PC-3 (cell line): ENCODE results near the gene CTXND2. TPM values are rescaled to one million over a fixed set of nuclear protein-coding genes. Genes with fewer than 3 reads are reported as not detected.

Experiments
- ATAC-seq: fragments of 200-7000 bp; cut with Tn5 transposase; 2 replicates; pipeline ENCODE4 v1.9.1; 2020; ENCODE audit warnings: mild to moderate bottlenecking, moderate library complexity
- BruUV-seq: library from RNA; stranded (reverse); fragments of 400-500 nt; replicated peaks from 2 replicates; lab custom pipeline; 2021; lab: Mats Ljungman, UMichigan
- CTCF ChIA-PET: fragments of 300-600 bp; sonication (Branson Sonifier 250); formaldehyde crosslinking; loops from one replicate; lab custom pipeline; 2022; ENCODE audit warnings: antibody characterized with exemption; lab: Charles Lee
- POLR2A ChIA-PET: fragments of 300-600 bp; sonication (Branson Sonifier 250); formaldehyde crosslinking; loops from one replicate; lab custom pipeline; 2022; ENCODE audit warnings: antibody characterized with exemption; ENCODE audit not compliant: unreplicated experiment; lab: Charles Lee
- DNase-seq: peaks from one replicate; pipeline ENCODE4 v3.0.0-alpha.2; 2015
- H2AFZ ChIP-seq: fragments of 300-600 bp; sonication (generic); 2 replicates; pipeline ENCODE4 v1.6.0; 2016; ENCODE audit warnings: antibody characterized with exemption, low read length
- H3F3A ChIP-seq: fragments of 300-600 bp; sonication (generic); one replicate; pipeline ENCODE4 v1.6.0; 2017; ENCODE audit warnings: antibody characterized with exemption, low read length, control low read depth, mild to moderate bottlenecking; ENCODE audit not compliant: unreplicated experiment
- H3K27ac ChIP-seq: fragments of 300-600 bp; sonication (generic); 2 replicates; pipeline ENCODE4 v1.5.1; 2016; ENCODE audit warnings: mild to moderate bottlenecking, low read length
- H3K27me3 ChIP-seq: fragments of 300-600 bp; sonication (generic); 2 replicates; pipeline ENCODE4 v1.6.1; 2016; ENCODE audit warnings: low read length, mixed read lengths
- H3K36me3 ChIP-seq: fragments of 300-600 bp; sonication (generic); 2 replicates; pipeline ENCODE4 v1.6.1; 2016; ENCODE audit warnings: low read depth, mixed run types, low read length, mixed read lengths
- H3K4me1 ChIP-seq: fragments of 300-600 bp; sonication (generic); 2 replicates; pipeline ENCODE4 v1.5.1; 2016; ENCODE audit warnings: low read length; ENCODE audit not compliant: insufficient read depth
- H3K4me2 ChIP-seq: fragments of 300-600 bp; sonication (generic); 2 replicates; pipeline ENCODE4 v1.6.0; 2016; ENCODE audit warnings: low read length
- H3K4me3 ChIP-seq: fragments of 300-600 bp; sonication (generic); 2 replicates; pipeline ENCODE4 v1.5.1; 2016; ENCODE audit warnings: mild to moderate bottlenecking, low read length, mixed read lengths
- H3K79me2 ChIP-seq: fragments of 300-600 bp; sonication (generic); 2 replicates; pipeline ENCODE4 v1.6.1; 2017; ENCODE audit warnings: low read length, mixed read lengths
- H3K9ac ChIP-seq: fragments of 300-600 bp; sonication (generic); 2 replicates; pipeline ENCODE4 v1.6.0; 2016; ENCODE audit warnings: mild to moderate bottlenecking, low read length
- H3K9me2 ChIP-seq: fragments of 300-600 bp; sonication (generic); replicated peaks from 2 replicates; pipeline ENCODE4 v1.6.1; 2016; ENCODE audit warnings: mixed run types, low read length, mixed read lengths
- H3K9me3 ChIP-seq: fragments of 300-600 bp; sonication (generic); 2 replicates; pipeline ENCODE4 v1.6.1; 2016; ENCODE audit warnings: low read length, mixed read lengths
- H4K20me1 ChIP-seq: fragments of 300-600 bp; sonication (generic); 2 replicates; pipeline ENCODE4 v1.6.1; 2016; ENCODE audit warnings: low read length, mixed read lengths
- EZH2 ChIP-seq: fragments of 300-600 bp; sonication (generic); IDR thresholded peaks from one replicate; pipeline ENCODE4 v1.6.1; 2017; ENCODE audit warnings: antibody characterized with exemption, mild to moderate bottlenecking, low read length; ENCODE audit not compliant: unreplicated experiment
- EZH2phosphoT487 ChIP-seq: fragments of 300-600 bp; sonication (generic); IDR thresholded peaks from 2 replicates; pipeline ENCODE4 v1.6.1; 2018; ENCODE audit warnings: mild to moderate bottlenecking, antibody characterized with exemption, low read length, borderline replicate concordance
- intact Hi-C: fragments of 100-400 bp; cut with micrococcal nuclease; formaldehyde crosslinking; loops from 2 replicates; pipeline ENCODE4 v1.9.0; 2023
- total RNA-seq: library from RNA; depleted of rRNA; stranded (reverse); fragments of >200 nt; gene quantifications from 2 replicates; pipeline ENCODE4 v1.2.3, GENCODE V29; 2014; rRNA removed
- TF ChIP-seq, protein P1 (sequence below): fragments of 300-600 bp; sonication (generic); conservative IDR thresholded peaks from 2 replicates; pipeline ENCODE4 v1.5.1; 2017; ENCODE audit warnings: antibody characterized with exemption, low read depth, mild to moderate bottlenecking, low read length

Gene CTXND2
- total RNA-seq, 1 experiment from 2014 or later = not detected

DNA sequence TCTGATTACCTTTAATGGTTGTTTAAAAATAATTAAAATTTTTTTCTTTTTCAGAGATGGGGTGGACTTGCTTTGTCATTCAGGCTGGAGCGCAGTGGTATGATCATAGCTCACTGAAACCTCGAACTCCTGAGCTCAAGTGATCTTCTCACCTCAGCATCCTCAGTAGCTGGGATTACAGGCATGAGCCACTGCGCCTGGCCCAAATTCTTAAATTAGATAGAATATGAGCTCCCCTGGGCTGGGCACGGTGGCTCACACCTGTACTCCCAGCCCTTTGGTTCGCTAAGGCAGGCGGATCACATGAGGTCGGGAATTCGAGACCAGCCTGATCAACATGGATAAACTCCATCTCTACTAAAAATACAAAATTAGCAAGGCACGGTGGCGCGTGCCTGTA is 70.7 kb downstream of the CTXND2 start:
- Histone ChIP-seq H3K4me2 (no peak overlapping the region), H3K27me3 (no peaks in the 10 kb centered on the region), H3K36me3 (peaks cover 27% of the 10 kb centered on the region), H2AFZ (no peak overlapping the region), H3K4me1 (no peaks in the 10 kb centered on the region), H3K9ac (no peak overlapping the region), H3F3A (no peaks in the 10 kb centered on the region), H3K27ac (no peak overlapping the region), H3K4me3 (no peak overlapping the region), H3K79me2 (no peaks in the 10 kb centered on the region), H3K9me3 (no peaks in the 10 kb centered on the region), H3K9me2 (no peaks in the 10 kb centered on the region), H4K20me1 (no peaks in the 10 kb centered on the region)
- no peak for DNase-seq
- TF ChIP-seq EZH2phosphoT487 (no peak), EZH2 (no peak)
- TF ChIP-seq, protein P1, sequence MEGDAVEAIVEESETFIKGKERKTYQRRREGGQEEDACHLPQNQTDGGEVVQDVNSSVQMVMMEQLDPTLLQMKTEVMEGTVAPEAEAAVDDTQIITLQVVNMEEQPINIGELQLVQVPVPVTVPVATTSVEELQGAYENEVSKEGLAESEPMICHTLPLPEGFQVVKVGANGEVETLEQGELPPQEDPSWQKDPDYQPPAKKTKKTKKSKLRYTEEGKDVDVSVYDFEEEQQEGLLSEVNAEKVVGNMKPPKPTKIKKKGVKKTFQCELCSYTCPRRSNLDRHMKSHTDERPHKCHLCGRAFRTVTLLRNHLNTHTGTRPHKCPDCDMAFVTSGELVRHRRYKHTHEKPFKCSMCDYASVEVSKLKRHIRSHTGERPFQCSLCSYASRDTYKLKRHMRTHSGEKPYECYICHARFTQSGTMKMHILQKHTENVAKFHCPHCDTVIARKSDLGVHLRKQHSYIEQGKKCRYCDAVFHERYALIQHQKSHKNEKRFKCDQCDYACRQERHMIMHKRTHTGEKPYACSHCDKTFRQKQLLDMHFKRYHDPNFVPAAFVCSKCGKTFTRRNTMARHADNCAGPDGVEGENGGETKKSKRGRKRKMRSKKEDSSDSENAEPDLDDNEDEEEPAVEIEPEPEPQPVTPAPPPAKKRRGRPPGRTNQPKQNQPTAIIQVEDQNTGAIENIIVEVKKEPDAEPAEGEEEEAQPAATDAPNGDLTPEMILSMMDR = no peak
- POLR2A ChIA-PET = interaction anchor here (0.6 to 0.7 kb wide), 5 partner anchors 11 to 464 kb away, joined by 3 to 13 read pairs (median 4); no protein-coding TSS in a partner anchor
- CTCF ChIA-PET = interaction anchor here (0.9 to 1.4 kb wide), 3 partner anchors 38 to 100 kb away, joined by 5 to 9 read pairs (median 8); partner anchors contain the start of gene MINDY1
- BruUV-seq = no TSS peak
- ATAC-seq = peak; percentile 24; the same call in 1 of the 2 replicates
- intact Hi-C loops = loop anchor here (1.0 to 2.0 kb wide), 2 partner anchors 13 to 22 kb away; no protein-coding TSS in a partner anchor

DNA sequence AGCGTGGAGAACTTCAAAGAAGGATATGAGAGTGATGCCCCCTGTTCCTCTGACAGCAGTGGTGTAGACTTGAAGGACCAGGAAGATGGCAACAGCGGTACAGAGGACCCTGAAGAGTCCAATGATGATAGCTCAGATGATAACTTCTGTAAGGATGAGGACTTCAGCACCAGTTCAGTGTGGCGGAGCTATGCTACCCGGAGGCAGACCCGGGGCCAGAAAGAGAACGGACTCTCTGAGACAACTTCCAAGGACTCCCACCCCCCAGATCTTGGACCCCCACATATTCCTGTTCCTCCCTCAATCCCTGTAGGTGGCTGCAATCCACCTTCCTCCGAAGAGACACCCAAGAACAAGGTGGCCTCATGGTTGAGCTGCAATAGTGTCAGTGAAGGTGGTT is 73.7 kb downstream of the CTXND2 start:
- H2AFZ ChIP-seq = no peak overlapping the region
- H3F3A ChIP-seq = no peaks in the 10 kb centered on the region
- no peak for DNase-seq
- ATAC-seq = no peak
- H4K20me1 ChIP-seq = no peaks in the 10 kb centered on the region
- H3K4me2 ChIP-seq = no peak overlapping the region
- TF ChIP-seq EZH2phosphoT487 (no peak), EZH2 (no peak)
- TF ChIP-seq, protein P1 = no peak
- H3K9ac ChIP-seq = no peak overlapping the region
- H3K9me3 ChIP-seq = no peaks in the 10 kb centered on the region
- no TSS peak for BruUV-seq
- no peak overlapping the region for H3K4me3 ChIP-seq
- peaks cover 43% of the 10 kb centered on the region for H3K36me3 ChIP-seq
- intact Hi-C loops = no loop called here
- H3K27me3 ChIP-seq = no peaks in the 10 kb centered on the region
- H3K4me1 ChIP-seq = no peaks in the 10 kb centered on the region
- POLR2A ChIA-PET = interaction anchor here (0.6 kb wide), 1 partner anchor 230 kb away, joined by 3 read pairs; the partner anchor contains the start of gene VPS72
- no peak overlapping the region for H3K27ac ChIP-seq
- H3K9me2 ChIP-seq = no peaks in the 10 kb centered on the region
- H3K79me2 ChIP-seq = no peaks in the 10 kb centered on the region
- CTCF ChIA-PET = no interaction called here

DNA sequence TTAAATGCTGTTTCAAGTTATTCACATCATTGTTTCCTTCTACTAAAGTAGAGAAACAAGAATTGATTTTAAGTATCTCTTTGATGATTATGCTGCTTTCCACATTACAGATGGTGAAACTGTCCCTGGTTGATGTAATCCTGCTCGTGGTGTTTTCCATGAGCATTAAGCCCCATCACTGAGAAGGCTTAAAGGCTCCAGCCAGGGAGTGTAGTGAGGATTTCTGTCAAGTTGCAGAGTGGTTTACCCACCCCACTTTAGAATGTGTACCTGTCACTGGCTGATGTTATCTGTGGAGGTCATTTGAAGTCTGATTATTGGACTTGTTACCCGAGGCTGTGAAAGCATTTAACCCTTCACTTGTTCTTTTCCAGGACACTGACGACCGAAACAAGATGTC is 74.8 kb downstream of the CTXND2 start:
- Histone ChIP-seq H3K4me3 (no peak overlapping the region), H3K9me3 (no peaks in the 10 kb centered on the region), H3F3A (no peaks in the 10 kb centered on the region), H3K27ac (no peak overlapping the region), H3K36me3 (peaks cover 54% of the 10 kb centered on the region), H3K9me2 (no peaks in the 10 kb centered on the region), H3K4me1 (no peaks in the 10 kb centered on the region), H3K9ac (no peak overlapping the region), H4K20me1 (no peaks in the 10 kb centered on the region), H3K27me3 (no peaks in the 10 kb centered on the region), H3K79me2 (no peaks in the 10 kb centered on the region), H2AFZ (no peak overlapping the region), H3K4me2 (no peak overlapping the region)
- no peak for DNase-seq
- intact Hi-C loops = no loop called here
- no TSS peak for BruUV-seq
- ATAC-seq = no peak
- TF ChIP-seq, protein P1 = no peak
- TF ChIP-seq EZH2phosphoT487 = no peak
- TF ChIP-seq EZH2 = no peak
- POLR2A ChIA-PET = no interaction called here
- CTCF ChIA-PET = no interaction called here

Other genes with a start within 250 kb of the CTXND2 start
- 9.6 and 15.6 TPM in 2 replicates for gene GOLPH3L, start 190.0 kb upstream of the CTXND2 start, total RNA-seq
- gene HORMAD1, start 166.2 kb upstream of the CTXND2 start, total RNA-seq = not detected in 2 replicates
- gene CTSS, start 121.4 kb upstream of the CTXND2 start, total RNA-seq = 0.46 TPM in 1 of 2 replicates, not detected in the other
- gene CTSK, start 78.9 kb upstream of the CTXND2 start, total RNA-seq = 2.0 and 5.6 TPM in 2 replicates
- 16.7 and 18.5 TPM in 2 replicates for gene ARNT, start 10.5 kb upstream of the CTXND2 start, total RNA-seq
- 35.4 and 42.4 TPM in 2 replicates for gene SETDB1, start 39.2 kb downstream of the CTXND2 start, total RNA-seq
- gene CERS2, start 87.7 kb downstream of the CTXND2 start, total RNA-seq = 176 TPM in 2 replicates
- gene ANXA9, start 95.2 kb downstream of the CTXND2 start, total RNA-seq = 0.18 and 0.75 TPM in 2 replicates
- gene MINDY1, start 119.8 kb downstream of the CTXND2 start, total RNA-seq = 6.3 and 7.8 TPM in 2 replicates
- gene PRUNE1, start 121.3 kb downstream of the CTXND2 start, total RNA-seq = 19.4 and 20.3 TPM in 2 replicates
- gene BNIPL, start 149.4 kb downstream of the CTXND2 start, total RNA-seq = 0.51 and 2.4 TPM in 2 replicates
- 2.8 and 3.8 TPM in 2 replicates for gene C1orf56, start 160.6 kb downstream of the CTXND2 start, total RNA-seq
- 60.8 and 61.4 TPM in 2 replicates for gene CDC42SE1, start 172.5 kb downstream of the CTXND2 start, total RNA-seq
- 12.3 and 14.1 TPM in 2 replicates for gene MLLT11, start 173.3 kb downstream of the CTXND2 start, total RNA-seq
- 6.4 and 6.9 TPM in 2 replicates for gene GABPB2, start 183.6 kb downstream of the CTXND2 start, total RNA-seq